RWPE2 (cell line): Measurements from ENCODE around the gene MBNL3.

ENCODE experiments used
- ATAC-seq: fragments of 200-7000 bp; cut with Tn5 transposase; 3 replicates; pipeline ENCODE4 v1.9.1; 2021; ENCODE audit warnings: low read depth
- DNase-seq: peaks from one replicate; pipeline ENCODE4 v3.0.0-alpha.2; 2020; ENCODE audit warnings: low spot score
- H3K27ac ChIP-seq: fragments of 450-650 bp; 2 replicates; pipeline ENCODE4 v1.5.1; 2017; ENCODE audit warnings: mild to moderate bottlenecking; ENCODE audit not compliant: poor library complexity, severe bottlenecking
- H3K27me3 ChIP-seq: fragments of 250-450 bp; sonication (Bioruptor Pico); 2 replicates; pipeline ENCODE4 v1.5.1; 2021; ENCODE audit warnings: mild to moderate bottlenecking, moderate library complexity; ENCODE audit not compliant: insufficient read depth, poor library complexity, severe bottlenecking
- H3K36me3 ChIP-seq: fragments of 250-450 bp; sonication (Bioruptor Pico); 2 replicates; pipeline ENCODE4 v1.5.1; 2020; ENCODE audit warnings: low read depth, mild to moderate bottlenecking, moderate library complexity
- H3K4me1 ChIP-seq: fragments of 250-450 bp; sonication (Bioruptor Pico); 2 replicates; pipeline ENCODE4 v1.5.1; 2021; ENCODE audit warnings: mild to moderate bottlenecking, moderate library complexity; ENCODE audit not compliant: insufficient read depth, poor library complexity, severe bottlenecking
- H3K4me3 ChIP-seq: fragments of 250-450 bp; sonication (Bioruptor Pico); 2 replicates; pipeline ENCODE4 v1.5.1; 2021; ENCODE audit warnings: mild to moderate bottlenecking, moderate library complexity; ENCODE audit not compliant: severe bottlenecking
- H3K9me3 ChIP-seq: fragments of 250-450 bp; sonication (Bioruptor Pico); 2 replicates; pipeline ENCODE4 v1.5.1; 2021; ENCODE audit warnings: mild to moderate bottlenecking, moderate library complexity; ENCODE audit not compliant: severe bottlenecking
- TF ChIP-seq, protein P1 (sequence below): fragments of 450-650 bp; IDR thresholded peaks from one replicate; pipeline ENCODE4 v1.5.1; 2017; ENCODE audit warnings: mild to moderate bottlenecking, moderate library complexity; ENCODE audit not compliant: poor library complexity, severe bottlenecking

The MBNL3 gene

DNA sequence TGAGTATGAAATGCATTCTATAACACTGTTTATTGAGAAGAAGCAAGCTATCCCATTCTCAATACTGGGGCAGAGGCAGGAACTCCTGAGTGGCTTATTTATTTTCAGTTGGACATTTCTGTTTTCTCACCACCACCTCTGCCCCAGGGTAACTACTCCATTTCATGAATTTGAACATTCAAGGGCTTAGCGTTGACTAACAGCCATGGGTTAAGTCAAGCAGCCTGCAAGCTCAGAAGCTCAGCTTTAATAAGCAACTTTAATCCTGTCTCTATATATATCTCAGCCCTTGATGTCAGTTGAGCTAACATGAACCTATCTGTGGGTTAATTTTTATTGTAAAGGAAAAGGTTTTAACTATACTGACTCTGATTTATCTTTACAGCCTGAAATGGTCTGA is 93.8 kb downstream of the MBNL3 start:
- TF ChIP-seq, protein P1, sequence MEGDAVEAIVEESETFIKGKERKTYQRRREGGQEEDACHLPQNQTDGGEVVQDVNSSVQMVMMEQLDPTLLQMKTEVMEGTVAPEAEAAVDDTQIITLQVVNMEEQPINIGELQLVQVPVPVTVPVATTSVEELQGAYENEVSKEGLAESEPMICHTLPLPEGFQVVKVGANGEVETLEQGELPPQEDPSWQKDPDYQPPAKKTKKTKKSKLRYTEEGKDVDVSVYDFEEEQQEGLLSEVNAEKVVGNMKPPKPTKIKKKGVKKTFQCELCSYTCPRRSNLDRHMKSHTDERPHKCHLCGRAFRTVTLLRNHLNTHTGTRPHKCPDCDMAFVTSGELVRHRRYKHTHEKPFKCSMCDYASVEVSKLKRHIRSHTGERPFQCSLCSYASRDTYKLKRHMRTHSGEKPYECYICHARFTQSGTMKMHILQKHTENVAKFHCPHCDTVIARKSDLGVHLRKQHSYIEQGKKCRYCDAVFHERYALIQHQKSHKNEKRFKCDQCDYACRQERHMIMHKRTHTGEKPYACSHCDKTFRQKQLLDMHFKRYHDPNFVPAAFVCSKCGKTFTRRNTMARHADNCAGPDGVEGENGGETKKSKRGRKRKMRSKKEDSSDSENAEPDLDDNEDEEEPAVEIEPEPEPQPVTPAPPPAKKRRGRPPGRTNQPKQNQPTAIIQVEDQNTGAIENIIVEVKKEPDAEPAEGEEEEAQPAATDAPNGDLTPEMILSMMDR = no peak
- Histone ChIP-seq H3K36me3 (no peaks in the 10 kb centered on the region), H3K9me3 (no peaks in the 10 kb centered on the region), H3K4me3 (no peak overlapping the region), H3K27me3 (no peaks in the 10 kb centered on the region), H3K4me1 (no peaks in the 10 kb centered on the region), H3K27ac (no peak overlapping the region)
- DNase-seq (no peak), ATAC-seq (no peak)

DNA sequence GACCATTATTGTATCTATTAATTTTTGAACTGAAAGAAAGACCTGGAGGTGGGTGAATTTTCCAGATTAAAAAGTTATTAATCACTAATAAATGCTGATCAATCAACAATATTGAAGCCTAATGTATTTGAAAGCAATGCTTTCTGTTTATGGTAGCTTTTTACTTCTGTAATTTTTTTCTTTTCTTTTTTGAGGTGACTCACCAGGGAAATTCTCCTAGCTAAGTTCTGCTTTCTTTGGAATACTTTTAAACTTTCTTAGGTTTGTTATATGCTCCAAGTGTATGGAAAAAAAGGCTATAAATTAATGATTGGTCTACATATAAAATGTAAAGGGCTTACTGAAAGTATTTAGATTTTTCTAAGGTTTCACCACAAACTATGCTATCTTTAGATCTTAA is 94.2 kb downstream of the MBNL3 start:
- Histone ChIP-seq H3K4me1 (no peaks in the 10 kb centered on the region), H3K27ac (no peak overlapping the region), H3K36me3 (no peaks in the 10 kb centered on the region), H3K9me3 (no peaks in the 10 kb centered on the region), H3K4me3 (no peak overlapping the region), H3K27me3 (no peaks in the 10 kb centered on the region)
- no peak for DNase-seq
- no peak for ATAC-seq
- TF ChIP-seq, protein P1 = no peak

DNA sequence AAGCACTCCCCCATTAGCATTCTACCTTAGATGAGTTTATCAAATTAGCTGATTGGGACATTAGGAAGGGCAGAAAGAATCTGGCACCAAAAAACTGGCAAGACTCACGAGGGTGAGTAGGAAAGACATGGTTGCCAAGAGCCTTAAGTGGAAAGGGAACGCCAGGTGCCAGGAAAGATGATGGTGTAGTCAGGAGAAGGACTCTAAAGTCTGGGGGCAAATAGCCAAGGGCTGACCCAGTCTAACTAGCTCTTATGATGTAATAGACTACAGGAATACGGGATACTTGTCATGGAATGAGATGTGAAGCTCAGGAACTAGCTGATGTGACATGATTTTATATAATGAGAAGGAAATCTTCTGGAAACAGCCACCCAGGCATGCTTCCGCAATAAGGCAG is 94.8 kb downstream of the MBNL3 start:
- no peak overlapping the region for H3K4me3 ChIP-seq

DNA sequence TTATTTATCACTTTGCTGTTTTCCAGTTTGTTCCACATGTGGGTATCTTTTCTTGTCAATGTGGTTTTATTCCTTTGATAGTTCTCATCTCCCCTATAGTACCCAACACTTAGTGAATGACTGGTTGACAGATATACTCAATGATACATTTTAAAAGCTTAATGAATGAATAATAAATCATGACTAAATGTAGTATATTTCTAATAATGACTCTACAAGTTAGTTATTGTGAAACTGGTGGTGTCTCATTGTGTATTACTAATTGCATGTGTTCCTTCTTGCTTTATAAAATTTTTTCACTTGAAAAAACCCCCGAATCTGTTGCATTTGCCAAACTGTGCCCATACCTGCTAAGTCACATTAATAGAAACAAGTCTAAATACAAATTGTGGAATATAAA is 95.4 kb downstream of the MBNL3 start:
- H3K36me3 ChIP-seq = no peaks in the 10 kb centered on the region
- TF ChIP-seq, protein P1 = no peak
- H3K27ac ChIP-seq = no peak overlapping the region
- ATAC-seq = no peak
- DNase-seq = no peak
- no peaks in the 10 kb centered on the region for H3K4me1 ChIP-seq
- H3K9me3 ChIP-seq = no peaks in the 10 kb centered on the region
- no peaks in the 10 kb centered on the region for H3K27me3 ChIP-seq
- no peak overlapping the region for H3K4me3 ChIP-seq

More for the DNA sequence above, 94.8 kb downstream of the MBNL3 start:
- H3K27ac ChIP-seq = no peak overlapping the region
- no peaks in the 10 kb centered on the region for H3K27me3 ChIP-seq
- no peaks in the 10 kb centered on the region for H3K36me3 ChIP-seq
- no peak for ATAC-seq
- H3K4me1 ChIP-seq = no peaks in the 10 kb centered on the region
- DNase-seq = no peak
- no peaks in the 10 kb centered on the region for H3K9me3 ChIP-seq
- TF ChIP-seq, protein P1 = no peak

DNA sequence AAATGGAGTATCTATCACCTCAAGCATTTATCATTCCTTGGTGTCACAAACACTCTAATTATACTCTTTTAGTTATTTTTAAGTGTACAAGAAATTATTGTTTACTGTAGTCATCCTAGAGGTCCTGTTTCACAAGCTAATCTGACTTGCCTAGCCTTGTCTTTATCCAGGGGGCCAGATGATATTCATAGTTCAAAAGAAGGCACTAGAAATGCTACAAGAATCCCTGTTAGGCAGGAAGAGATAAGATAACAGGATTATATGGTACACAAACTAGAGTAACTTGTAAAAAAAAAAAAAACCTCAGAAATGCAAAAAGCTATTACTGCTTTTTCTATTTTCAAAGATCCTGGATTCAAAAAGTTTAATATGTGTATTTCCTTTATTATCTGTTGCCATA is 95.8 kb downstream of the MBNL3 start:
- H3K4me3 ChIP-seq = no peak overlapping the region
- no peaks in the 10 kb centered on the region for H3K9me3 ChIP-seq
- TF ChIP-seq, protein P1 = no peak
- H3K27ac ChIP-seq = no peak overlapping the region
- no peak for DNase-seq
- no peaks in the 10 kb centered on the region for H3K36me3 ChIP-seq
- H3K27me3 ChIP-seq = no peaks in the 10 kb centered on the region
- ATAC-seq = no peak
- H3K4me1 ChIP-seq = no peaks in the 10 kb centered on the region
